ENCODE results near the gene CD8B. TPM values are rescaled to one million over a fixed set of nuclear protein-coding genes. Genes with fewer than 3 reads are reported as not detected.

The CD8B gene
- polyA plus RNA-seq, 1 of the 3 experiments (the other 2 are of a cell fraction), result not detected

- Histone ChIP-seq H2AFZ (ENCODE audit: low read depth) (no peak overlapping the region), H3K79me2 (ENCODE audit: insufficient read depth) (no peaks in the 10 kb centered on the region), H3F3A (replicated peaks; ENCODE audit: insufficient read depth) (no peaks in the 10 kb centered on the region), H3K4me2 (no peak overlapping the region), H3K9ac (no peak overlapping the region), H3K27me3 (ENCODE audit: insufficient read depth) (peaks cover 10% of the 10 kb centered on the region; the same call in 1 of the 2 replicates), H3K4me1 (ENCODE audit: control insufficient read depth in 1 of 2, insufficient read depth in 2 of 2, low read depth in 1 of 2, low read length in 1 of 2) (no peaks in the 10 kb centered on the region), H3K9me3 (no peaks in the 10 kb centered on the region), H4K20me1 (ENCODE audit: insufficient read depth) (no peaks in the 10 kb centered on the region), H3K27ac (ENCODE audit: low read depth in 2 of 2, low read length in 1 of 2) (no peak overlapping the region), H3K36me3 (replicated peaks in 1 of 2; ENCODE audit: control insufficient read depth in 1 of 2, insufficient read depth in 2 of 2, low read length in 1 of 2) (no peaks in the 10 kb centered on the region), H3K9me2 (no peaks in the 10 kb centered on the region), H3K4me3 (ENCODE audit: low read depth in 2 of 2, low read length in 1 of 2) (no peak overlapping the region)
- TF ChIP-seq TEAD4 (IDR thresholded peaks at IDR 0.05; ENCODE audit: borderline replicate concordance, insufficient read depth) (no peak), JUND (IDR thresholded peaks at IDR 0.05) (no peak), EZH2phosphoT487 (IDR thresholded peaks at IDR 0.05; ENCODE audit: borderline replicate concordance, low read depth) (no peak), CHD2 (IDR thresholded peaks at IDR 0.05; ENCODE audit: low read length, partially characterized antibody) (no peak), MEF2A (IDR thresholded peaks at IDR 0.05; ENCODE audit: borderline replicate concordance, low read depth) (no peak), RXRA (IDR thresholded peaks at IDR 0.05; ENCODE audit: borderline replicate concordance, low read depth) (no peak)
- TF ChIP-seq, protein P1, sequence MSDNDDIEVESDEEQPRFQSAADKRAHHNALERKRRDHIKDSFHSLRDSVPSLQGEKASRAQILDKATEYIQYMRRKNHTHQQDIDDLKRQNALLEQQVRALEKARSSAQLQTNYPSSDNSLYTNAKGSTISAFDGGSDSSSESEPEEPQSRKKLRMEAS (IDR thresholded peaks at IDR 0.05; ENCODE audit: low read depth), result no peak
- POLR2A ChIA-PET, result no interaction called here
- 69% methylated on average over 8 of the region's 13 CpGs for WGBS (ENCODE audit: low lambda C conversion rate)
- DNase-seq, result no peak
- CTCF ChIA-PET, result interaction anchor here (1.2 kb wide), 1 partner anchor 8 kb away, joined by 3 read pairs; no protein-coding TSS in a partner anchor
Measured at GRCh38 chr2:86821306-86821705, 40.4 kb downstream of the CD8B start.

DNA sequence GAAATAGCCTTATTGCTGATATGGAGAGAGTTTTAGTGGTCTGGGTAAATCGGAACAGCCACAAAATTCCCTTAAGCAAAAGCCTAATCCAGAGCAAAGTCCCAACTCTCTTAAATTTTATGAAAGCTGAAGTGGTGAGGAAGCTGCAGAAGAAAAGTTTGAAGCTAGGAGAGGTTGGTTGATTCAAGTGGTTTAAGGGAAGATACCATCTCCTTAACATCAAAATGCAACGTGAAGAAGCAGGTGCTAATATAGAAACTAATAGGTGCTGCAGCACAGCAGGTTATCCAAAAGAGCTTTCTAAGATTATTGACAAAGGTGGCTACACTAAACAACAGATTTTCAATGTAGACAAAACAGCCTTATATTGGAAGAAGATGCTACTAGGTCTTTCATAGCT is 42.7 kb downstream of the CD8B start:
- no peaks in the 10 kb centered on the region for H3K36me3 ChIP-seq (replicated peaks in 1 of 2; ENCODE audit: control insufficient read depth in 1 of 2, insufficient read depth in 2 of 2, low read length in 1 of 2)
- no peak overlapping the region for H3K4me3 ChIP-seq (ENCODE audit: low read depth in 2 of 2, low read length in 1 of 2)
- H3K9me2 ChIP-seq, result no peaks in the 10 kb centered on the region
- H3F3A ChIP-seq (replicated peaks; ENCODE audit: insufficient read depth), result no peaks in the 10 kb centered on the region
- ChIA-PET CTCF (interaction anchor here (2.3 kb wide), 1 partner anchor 11 kb away, joined by 9 read pairs; no protein-coding TSS in a partner anchor), POLR2A (no interaction called here)
- no peak overlapping the region for H3K27ac ChIP-seq (ENCODE audit: low read depth in 2 of 2, low read length in 1 of 2)
- H3K9me3 ChIP-seq, result no peaks in the 10 kb centered on the region
- no peak overlapping the region for H2AFZ ChIP-seq (ENCODE audit: low read depth)
- 52% methylated on average over 2 of the region's 2 CpGs for WGBS (ENCODE audit: low lambda C conversion rate)
- DNase-seq, result no peak
- no peak overlapping the region for H3K9ac ChIP-seq
- H3K79me2 ChIP-seq (ENCODE audit: insufficient read depth), result no peaks in the 10 kb centered on the region
- H4K20me1 ChIP-seq (ENCODE audit: insufficient read depth), result no peaks in the 10 kb centered on the region
- TF ChIP-seq, protein P2, sequence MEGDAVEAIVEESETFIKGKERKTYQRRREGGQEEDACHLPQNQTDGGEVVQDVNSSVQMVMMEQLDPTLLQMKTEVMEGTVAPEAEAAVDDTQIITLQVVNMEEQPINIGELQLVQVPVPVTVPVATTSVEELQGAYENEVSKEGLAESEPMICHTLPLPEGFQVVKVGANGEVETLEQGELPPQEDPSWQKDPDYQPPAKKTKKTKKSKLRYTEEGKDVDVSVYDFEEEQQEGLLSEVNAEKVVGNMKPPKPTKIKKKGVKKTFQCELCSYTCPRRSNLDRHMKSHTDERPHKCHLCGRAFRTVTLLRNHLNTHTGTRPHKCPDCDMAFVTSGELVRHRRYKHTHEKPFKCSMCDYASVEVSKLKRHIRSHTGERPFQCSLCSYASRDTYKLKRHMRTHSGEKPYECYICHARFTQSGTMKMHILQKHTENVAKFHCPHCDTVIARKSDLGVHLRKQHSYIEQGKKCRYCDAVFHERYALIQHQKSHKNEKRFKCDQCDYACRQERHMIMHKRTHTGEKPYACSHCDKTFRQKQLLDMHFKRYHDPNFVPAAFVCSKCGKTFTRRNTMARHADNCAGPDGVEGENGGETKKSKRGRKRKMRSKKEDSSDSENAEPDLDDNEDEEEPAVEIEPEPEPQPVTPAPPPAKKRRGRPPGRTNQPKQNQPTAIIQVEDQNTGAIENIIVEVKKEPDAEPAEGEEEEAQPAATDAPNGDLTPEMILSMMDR (IDR thresholded peaks at IDR 0.05), result no peak
- H3K4me2 ChIP-seq, result no peak overlapping the region
- no peaks in the 10 kb centered on the region for H3K27me3 ChIP-seq (ENCODE audit: insufficient read depth)
- no peaks in the 10 kb centered on the region for H3K4me1 ChIP-seq (ENCODE audit: control insufficient read depth in 1 of 2, insufficient read depth in 2 of 2, low read depth in 1 of 2, low read length in 1 of 2)

DNA sequence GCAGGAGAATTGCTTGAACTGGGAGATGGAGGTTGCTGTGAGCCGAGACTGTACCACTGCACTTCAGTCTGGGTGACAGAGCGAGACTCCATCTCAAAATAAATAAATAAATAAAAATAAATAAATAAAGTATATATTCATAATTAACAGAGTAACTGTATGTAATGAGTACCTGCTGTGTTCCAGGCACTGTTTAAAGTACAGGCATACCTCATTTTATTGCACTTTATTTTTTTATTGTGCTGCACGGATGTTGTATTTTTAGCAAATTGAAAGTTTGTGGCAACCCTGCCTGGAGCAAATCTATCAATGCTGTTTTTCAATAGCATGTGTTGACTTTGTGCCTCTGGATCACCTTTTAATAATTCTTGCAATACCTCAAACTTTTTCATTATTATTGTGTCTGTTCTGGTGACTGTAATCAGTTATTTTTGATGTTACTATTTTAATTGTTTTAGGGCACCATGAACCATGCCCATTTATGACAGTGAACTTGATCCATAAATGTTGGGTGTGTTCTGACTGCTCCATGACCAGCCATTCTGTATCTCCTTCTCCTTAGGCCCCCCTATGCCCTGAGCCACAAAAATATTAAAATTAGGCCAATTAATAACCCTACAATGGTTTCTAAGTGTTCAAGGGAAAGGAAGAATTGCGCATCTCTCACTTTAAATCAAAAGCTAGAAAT is 43.4 kb downstream of the CD8B start:
- H3K9ac ChIP-seq, result no peak overlapping the region
- TF ChIP-seq RFX5 (IDR thresholded peaks at IDR 0.05; ENCODE audit: low read length) (no peak), YY1 (IDR thresholded peaks at IDR 0.05; ENCODE audit: low read depth) (no peak), TCF12 (IDR thresholded peaks at IDR 0.05) (no peak), ELF1 (IDR thresholded peaks at IDR 0.05) (no peak), GABPA (IDR thresholded peaks at IDR 0.05; ENCODE audit: low read depth) (no peak), TEAD4 (IDR thresholded peaks at IDR 0.05; ENCODE audit: borderline replicate concordance, insufficient read depth) (no peak), NRF1 (IDR thresholded peaks at IDR 0.05; ENCODE audit: low read depth, low read length) (no peak), CHD2 (IDR thresholded peaks at IDR 0.05; ENCODE audit: low read length, partially characterized antibody) (no peak), JUND (IDR thresholded peaks at IDR 0.05) (no peak)
- TF ChIP-seq, protein P3, sequence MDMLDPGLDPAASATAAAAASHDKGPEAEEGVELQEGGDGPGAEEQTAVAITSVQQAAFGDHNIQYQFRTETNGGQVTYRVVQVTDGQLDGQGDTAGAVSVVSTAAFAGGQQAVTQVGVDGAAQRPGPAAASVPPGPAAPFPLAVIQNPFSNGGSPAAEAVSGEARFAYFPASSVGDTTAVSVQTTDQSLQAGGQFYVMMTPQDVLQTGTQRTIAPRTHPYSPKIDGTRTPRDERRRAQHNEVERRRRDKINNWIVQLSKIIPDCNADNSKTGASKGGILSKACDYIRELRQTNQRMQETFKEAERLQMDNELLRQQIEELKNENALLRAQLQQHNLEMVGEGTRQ (IDR thresholded peaks at IDR 0.05; ENCODE audit: borderline replicate concordance, low read depth, low read length), result no peak
- TF ChIP-seq, protein P1 (IDR thresholded peaks at IDR 0.05; ENCODE audit: low read depth), result no peak
- WGBS (ENCODE audit: low lambda C conversion rate), result 67% methylated on average over 4 of the region's 4 CpGs

More for the DNA sequence above, 43.4 kb downstream of the CD8B start:
- ChIA-PET CTCF (interaction anchor here (2.3 kb wide), 1 partner anchor 10 kb away, joined by 9 read pairs; no protein-coding TSS in a partner anchor), POLR2A (no interaction called here)
- Histone ChIP-seq H3K4me2 (no peak overlapping the region), H2AFZ (ENCODE audit: low read depth) (no peak overlapping the region), H4K20me1 (ENCODE audit: insufficient read depth) (no peaks in the 10 kb centered on the region), H3K4me3 (ENCODE audit: low read depth in 2 of 2, low read length in 1 of 2) (no peak overlapping the region), H3K79me2 (ENCODE audit: insufficient read depth) (no peaks in the 10 kb centered on the region), H3K36me3 (replicated peaks in 1 of 2; ENCODE audit: control insufficient read depth in 1 of 2, insufficient read depth in 2 of 2, low read length in 1 of 2) (no peaks in the 10 kb centered on the region), H3K4me1 (ENCODE audit: control insufficient read depth in 1 of 2, insufficient read depth in 2 of 2, low read depth in 1 of 2, low read length in 1 of 2) (no peaks in the 10 kb centered on the region), H3K9me3 (no peaks in the 10 kb centered on the region), H3F3A (replicated peaks; ENCODE audit: insufficient read depth) (no peaks in the 10 kb centered on the region), H3K9me2 (no peaks in the 10 kb centered on the region), H3K27me3 (ENCODE audit: insufficient read depth) (no peaks in the 10 kb centered on the region), H3K27ac (ENCODE audit: low read depth in 2 of 2, low read length in 1 of 2) (no peak overlapping the region)
- no peak for DNase-seq

Data from SK-N-SH (cell line).